ENCODE data around the gene CDH26.

The CDH26 gene

DNA sequence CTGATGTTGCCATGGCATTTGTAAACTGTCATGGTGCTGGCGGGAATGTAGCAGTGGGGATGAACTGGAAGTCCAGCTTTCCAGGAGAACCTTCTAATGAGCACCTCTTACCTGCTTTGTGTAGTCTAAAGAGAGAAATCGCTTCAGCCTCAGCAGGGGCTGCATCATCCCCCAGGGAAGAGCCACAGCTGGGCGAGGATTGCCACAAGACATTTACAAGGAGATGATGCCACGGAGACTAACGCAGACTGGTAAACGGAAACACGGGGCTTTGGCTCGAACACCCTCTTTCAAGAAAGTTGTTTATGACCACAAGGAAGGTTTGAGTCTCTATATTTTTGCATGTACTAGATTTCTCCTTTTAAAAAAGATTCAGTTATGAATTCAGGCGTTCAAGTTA, 72.9 kb downstream of the CDH26 start:
- Histone ChIP-seq H3K27me3 (replicated peaks; ENCODE audit: insufficient read depth, low read length) (no peaks in the 10 kb centered on the region), H3K4me3 (ENCODE audit: low read length) (no peak overlapping the region), H3K9me2 (replicated peaks; ENCODE audit: insufficient read depth, low read length) (no peaks in the 10 kb centered on the region), H3K79me2 (ENCODE audit: low read length) (no peaks in the 10 kb centered on the region), H3K9me3 (replicated peaks; ENCODE audit: insufficient read depth, low read length) (no peaks in the 10 kb centered on the region), H3K4me2 (ENCODE audit: low read depth, low read length) (no peak overlapping the region), H3F3A (ENCODE audit: insufficient read depth, low read length) (no peaks in the 10 kb centered on the region), H2AFZ (ENCODE audit: low read length) (no peak overlapping the region), H3K27ac (ENCODE audit: low read length) (no peak overlapping the region), H3K4me1 (ENCODE audit: low read length) (no peaks in the 10 kb centered on the region), H3K9ac (ENCODE audit: low read length) (no peak overlapping the region), H4K20me1 (ENCODE audit: insufficient read depth, low read length) (no peaks in the 10 kb centered on the region), H3K36me3 (replicated peaks; ENCODE audit: insufficient read depth, low read length) (no peaks in the 10 kb centered on the region)
- DNase-seq, result no peak
- TF ChIP-seq, protein P1, sequence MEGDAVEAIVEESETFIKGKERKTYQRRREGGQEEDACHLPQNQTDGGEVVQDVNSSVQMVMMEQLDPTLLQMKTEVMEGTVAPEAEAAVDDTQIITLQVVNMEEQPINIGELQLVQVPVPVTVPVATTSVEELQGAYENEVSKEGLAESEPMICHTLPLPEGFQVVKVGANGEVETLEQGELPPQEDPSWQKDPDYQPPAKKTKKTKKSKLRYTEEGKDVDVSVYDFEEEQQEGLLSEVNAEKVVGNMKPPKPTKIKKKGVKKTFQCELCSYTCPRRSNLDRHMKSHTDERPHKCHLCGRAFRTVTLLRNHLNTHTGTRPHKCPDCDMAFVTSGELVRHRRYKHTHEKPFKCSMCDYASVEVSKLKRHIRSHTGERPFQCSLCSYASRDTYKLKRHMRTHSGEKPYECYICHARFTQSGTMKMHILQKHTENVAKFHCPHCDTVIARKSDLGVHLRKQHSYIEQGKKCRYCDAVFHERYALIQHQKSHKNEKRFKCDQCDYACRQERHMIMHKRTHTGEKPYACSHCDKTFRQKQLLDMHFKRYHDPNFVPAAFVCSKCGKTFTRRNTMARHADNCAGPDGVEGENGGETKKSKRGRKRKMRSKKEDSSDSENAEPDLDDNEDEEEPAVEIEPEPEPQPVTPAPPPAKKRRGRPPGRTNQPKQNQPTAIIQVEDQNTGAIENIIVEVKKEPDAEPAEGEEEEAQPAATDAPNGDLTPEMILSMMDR (IDR thresholded peaks at IDR 0.05; ENCODE audit: low read length), result no peak
- no peak for TF ChIP-seq EZH2 (optimal IDR thresholded peaks at IDR 0.05; ENCODE audit: low read depth, low read length)
- TF ChIP-seq EZH2phosphoT487 (IDR thresholded peaks at IDR 0.05; ENCODE audit: low read length), result no peak

DNA sequence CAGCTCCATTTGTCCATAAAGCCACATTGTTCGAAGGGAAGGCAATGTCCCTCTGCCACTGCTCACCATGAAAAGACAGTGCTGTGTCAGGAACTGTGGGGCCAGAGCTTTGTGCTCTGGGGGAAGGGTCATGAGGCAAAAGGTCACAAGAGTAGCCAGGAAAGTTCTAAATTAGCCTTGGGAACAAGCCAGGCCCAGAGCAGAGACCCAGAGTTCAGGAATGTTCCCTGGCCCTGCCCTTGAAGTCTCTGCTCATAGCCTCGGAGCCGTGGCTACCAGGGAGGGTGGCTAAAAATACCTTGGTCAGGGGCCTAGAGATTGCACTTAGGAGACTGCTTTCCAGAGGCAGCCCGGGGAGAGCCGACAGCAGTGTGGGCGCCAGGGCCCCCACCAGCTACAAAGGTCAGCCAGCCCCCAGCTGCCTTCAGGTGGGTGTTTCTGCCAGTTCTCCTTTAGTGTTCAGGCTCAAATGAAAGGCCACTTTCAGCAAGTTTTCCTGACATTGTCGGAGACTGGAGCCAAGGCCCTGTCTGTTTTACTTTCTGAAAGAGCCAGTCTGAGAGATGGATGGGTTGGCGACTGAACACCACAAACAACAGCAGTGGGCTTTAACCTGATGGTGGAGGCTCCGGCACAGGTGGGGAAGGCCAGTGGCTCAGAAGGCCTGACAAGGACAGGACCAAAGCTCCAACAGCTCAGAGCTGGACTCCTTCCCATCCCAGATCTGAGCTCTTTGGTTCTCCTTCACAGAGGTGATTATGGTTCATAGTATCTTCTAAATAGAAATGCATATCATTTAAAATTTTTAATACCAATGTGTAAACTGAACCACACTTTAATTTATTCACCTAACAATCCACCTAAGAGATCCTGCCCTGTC, 76.2 kb downstream of the CDH26 start:
- DNase-seq, result no peak
- Histone ChIP-seq H3K4me2 (ENCODE audit: low read depth, low read length) (no peak overlapping the region), H3K36me3 (replicated peaks; ENCODE audit: insufficient read depth, low read length) (no peaks in the 10 kb centered on the region), H3F3A (ENCODE audit: insufficient read depth, low read length) (no peaks in the 10 kb centered on the region), H4K20me1 (ENCODE audit: insufficient read depth, low read length) (no peaks in the 10 kb centered on the region), H2AFZ (ENCODE audit: low read length) (no peak overlapping the region), H3K9me2 (replicated peaks; ENCODE audit: insufficient read depth, low read length) (no peaks in the 10 kb centered on the region), H3K27me3 (replicated peaks; ENCODE audit: insufficient read depth, low read length) (no peaks in the 10 kb centered on the region), H3K4me3 (ENCODE audit: low read length) (no peak overlapping the region), H3K79me2 (ENCODE audit: low read length) (no peaks in the 10 kb centered on the region), H3K9ac (ENCODE audit: low read length) (no peak overlapping the region), H3K9me3 (replicated peaks; ENCODE audit: insufficient read depth, low read length) (no peaks in the 10 kb centered on the region), H3K4me1 (ENCODE audit: low read length) (no peaks in the 10 kb centered on the region), H3K27ac (ENCODE audit: low read length) (no peak overlapping the region)
- TF ChIP-seq EZH2phosphoT487 (IDR thresholded peaks at IDR 0.05; ENCODE audit: low read length) (no peak), EZH2 (optimal IDR thresholded peaks at IDR 0.05; ENCODE audit: low read depth, low read length) (no peak)
- TF ChIP-seq, protein P1 (IDR thresholded peaks at IDR 0.05; ENCODE audit: low read length), result no peak

DNA sequence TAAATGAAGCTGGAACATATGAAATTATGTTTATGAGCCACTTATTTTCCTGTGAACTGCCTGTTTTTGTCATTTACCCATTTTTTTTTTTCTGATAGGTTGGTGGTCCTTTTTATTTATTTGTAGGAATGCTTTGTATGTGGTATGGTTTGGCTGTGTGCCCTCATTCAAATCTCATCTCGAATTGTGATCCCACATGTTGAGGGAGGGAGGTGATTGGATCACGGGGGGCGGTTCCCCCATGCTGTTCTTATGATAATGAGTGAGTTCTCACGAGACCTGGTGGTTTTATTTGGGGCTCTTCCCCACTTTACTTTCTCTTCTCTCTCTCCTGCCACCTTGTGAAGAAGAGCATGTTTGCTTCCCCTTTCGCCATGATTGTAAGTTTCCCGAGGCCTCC, 77.3 kb downstream of the CDH26 start:
- Histone ChIP-seq H3K4me3 (ENCODE audit: low read length) (no peak overlapping the region), H2AFZ (ENCODE audit: low read length) (no peak overlapping the region), H3K27me3 (replicated peaks; ENCODE audit: insufficient read depth, low read length) (no peaks in the 10 kb centered on the region), H3K36me3 (replicated peaks; ENCODE audit: insufficient read depth, low read length) (no peaks in the 10 kb centered on the region), H3K9ac (ENCODE audit: low read length) (no peak overlapping the region), H3K27ac (ENCODE audit: low read length) (no peak overlapping the region), H3K4me2 (ENCODE audit: low read depth, low read length) (no peak overlapping the region), H3K4me1 (ENCODE audit: low read length) (no peaks in the 10 kb centered on the region), H4K20me1 (ENCODE audit: insufficient read depth, low read length) (no peaks in the 10 kb centered on the region), H3K79me2 (ENCODE audit: low read length) (no peaks in the 10 kb centered on the region), H3K9me3 (replicated peaks; ENCODE audit: insufficient read depth, low read length) (no peaks in the 10 kb centered on the region), H3F3A (ENCODE audit: insufficient read depth, low read length) (no peaks in the 10 kb centered on the region), H3K9me2 (replicated peaks; ENCODE audit: insufficient read depth, low read length) (no peaks in the 10 kb centered on the region)
- DNase-seq, result no peak
- TF ChIP-seq, protein P1 (IDR thresholded peaks at IDR 0.05; ENCODE audit: low read length), result no peak
- no peak for TF ChIP-seq EZH2 (optimal IDR thresholded peaks at IDR 0.05; ENCODE audit: low read depth, low read length)
- TF ChIP-seq EZH2phosphoT487 (IDR thresholded peaks at IDR 0.05; ENCODE audit: low read length), result no peak
